Activated CD4-positive, CD25-positive, alpha-beta regulatory T cell treated with anti-CD3 and anti-CD28 coated beads, Interleukin-2, amount 50 U/mL, for 16 hours (primary cell): ENCODE measurements around the gene NHLRC2.

Experiments used
- DNase-seq: peaks from one replicate; pipeline ENCODE4 v3.0.0-alpha.2; 2020; ENCODE audit warnings: low read depth, low spot score

The NHLRC2 gene

DNA sequence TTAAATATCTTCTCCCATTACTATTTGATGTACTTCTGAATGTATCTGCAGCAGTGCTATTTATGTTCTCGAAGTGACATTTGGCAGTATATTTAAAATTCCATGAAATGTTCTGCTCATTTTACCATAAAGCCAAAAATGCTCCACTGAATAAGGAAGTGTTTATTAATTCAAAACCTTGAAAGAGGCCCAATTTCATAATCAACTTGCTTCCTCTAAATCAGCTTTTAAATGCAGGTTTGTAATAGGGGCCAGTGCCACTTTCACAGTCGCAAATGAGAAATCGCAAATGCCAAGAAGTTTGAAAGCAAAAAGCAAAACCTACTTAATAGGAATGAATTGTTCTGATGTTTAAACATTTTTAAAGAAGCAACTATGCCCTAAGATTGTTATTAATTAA lies 11.4 kb downstream of the NHLRC2 start:
- no peak for DNase-seq

DNA sequence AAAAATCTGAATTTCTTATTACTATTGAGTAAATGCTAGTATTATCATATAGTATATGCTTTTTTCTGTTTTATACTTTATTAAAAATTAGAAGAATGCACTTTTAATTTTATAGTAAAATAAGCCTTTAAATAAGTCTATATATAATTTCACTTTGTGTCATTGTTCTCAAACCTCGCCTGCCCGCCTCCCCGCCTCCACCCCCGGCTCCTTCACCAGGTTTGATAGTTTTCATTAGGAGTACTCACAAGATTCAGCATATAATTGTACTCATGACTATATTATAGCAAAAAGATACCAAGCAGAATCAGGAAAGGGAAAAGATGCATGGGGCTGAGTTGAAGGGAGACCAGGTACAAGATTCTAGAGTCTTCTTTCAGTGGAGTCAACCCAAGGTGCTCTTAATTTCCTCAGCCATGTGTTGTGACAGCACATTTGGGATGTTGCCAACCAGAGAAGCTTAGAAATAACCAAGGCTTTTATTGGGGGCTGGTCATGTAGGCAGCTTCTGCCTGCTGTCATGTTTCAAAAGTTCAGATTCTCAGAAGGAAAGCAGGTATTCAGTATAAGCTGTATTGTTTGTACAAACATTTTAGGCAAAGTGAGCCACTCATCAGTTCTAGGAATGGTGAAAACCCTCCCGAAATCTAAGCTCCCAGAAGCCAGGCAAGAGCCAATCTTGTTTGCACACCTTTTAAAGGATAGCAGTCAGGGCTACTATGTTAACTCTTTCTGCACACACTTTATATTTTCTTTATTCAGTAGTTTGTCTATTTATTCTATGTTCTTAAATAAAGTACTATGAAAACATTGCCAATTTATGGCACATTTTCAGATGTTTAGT lies 12.3 kb downstream of the NHLRC2 start:
- DNase-seq: no peak

DNA sequence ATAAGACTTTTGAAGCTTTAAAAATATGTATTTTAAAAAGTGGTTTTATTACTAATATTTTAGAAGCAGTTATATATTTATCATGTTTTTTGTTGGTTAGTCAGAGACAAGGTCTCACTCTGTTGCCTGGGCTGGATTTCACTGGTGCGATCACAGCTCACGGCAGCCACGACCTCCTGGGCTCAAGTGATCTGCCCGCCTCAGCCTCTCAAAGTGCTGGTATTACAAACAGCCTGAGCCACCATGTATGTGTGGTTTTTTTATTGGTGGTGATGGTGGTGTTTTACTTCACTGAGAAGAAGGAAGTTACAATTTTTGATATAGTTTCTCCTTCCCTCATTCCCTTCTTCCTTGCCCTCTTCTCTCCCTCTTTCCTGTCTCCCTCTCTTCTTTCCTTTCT lies 13.4 kb downstream of the NHLRC2 start:
- no peak for DNase-seq

DNA sequence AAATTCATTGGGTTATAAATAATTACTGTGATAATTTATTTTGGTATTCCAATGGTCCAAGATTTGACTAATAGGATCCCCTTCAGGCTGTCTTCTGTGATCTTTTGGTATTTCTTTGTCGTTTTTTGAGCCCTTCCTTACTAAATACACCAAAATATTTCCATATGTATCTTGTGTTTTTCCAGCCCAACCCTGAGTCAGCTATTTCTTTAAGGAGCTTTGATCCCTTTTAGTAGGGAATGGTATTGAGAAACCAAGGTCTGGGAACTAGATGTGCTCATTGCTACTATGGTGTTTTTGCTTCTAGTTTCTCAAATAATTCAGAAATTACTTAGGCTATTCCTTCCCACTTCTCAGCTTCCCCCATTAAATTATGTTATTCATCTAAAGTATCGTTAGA lies 15.3 kb downstream of the NHLRC2 start:
- DNase-seq: no peak

DNA sequence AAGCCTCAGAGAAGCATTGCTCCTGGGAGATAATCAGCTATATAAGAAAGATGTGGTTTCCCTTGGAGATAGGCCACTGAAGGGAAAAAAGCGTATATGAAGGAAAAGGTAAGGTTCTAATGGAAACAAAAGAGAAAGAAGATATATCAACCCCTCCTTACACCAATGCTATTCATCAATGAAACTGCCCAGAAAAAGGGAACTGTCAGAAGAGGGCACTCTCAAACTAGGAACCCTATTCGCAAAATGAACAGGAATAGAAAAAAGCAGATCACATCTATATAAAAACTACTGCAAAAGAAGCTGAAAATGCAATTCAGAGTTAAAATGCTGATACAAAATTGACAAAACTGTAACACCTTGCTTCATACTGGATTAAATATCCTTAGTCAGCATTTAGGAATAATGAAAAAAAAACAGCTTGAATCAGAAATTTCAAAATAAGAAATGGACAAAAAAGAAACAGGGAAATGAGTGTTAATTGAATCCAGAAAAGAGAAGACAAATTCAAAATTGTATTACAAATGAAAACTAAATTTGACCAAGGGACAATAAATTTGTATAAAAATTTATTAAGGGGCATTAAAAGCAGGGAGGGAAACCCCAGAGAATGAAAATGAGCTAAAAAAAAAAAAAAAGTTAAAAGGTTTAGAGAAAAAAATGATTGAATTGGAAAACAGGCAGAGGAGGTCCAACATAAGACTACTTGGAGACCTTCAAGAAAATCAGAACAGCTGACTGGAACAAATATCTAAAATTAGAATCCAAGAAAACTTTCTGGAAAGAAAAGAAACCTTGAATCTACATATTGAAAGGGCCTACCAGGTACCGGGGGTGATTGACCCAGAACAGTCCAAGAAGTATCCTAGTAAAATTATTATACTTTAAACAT lies 17.9 kb downstream of the NHLRC2 start:
- DNase-seq: no peak

DNA sequence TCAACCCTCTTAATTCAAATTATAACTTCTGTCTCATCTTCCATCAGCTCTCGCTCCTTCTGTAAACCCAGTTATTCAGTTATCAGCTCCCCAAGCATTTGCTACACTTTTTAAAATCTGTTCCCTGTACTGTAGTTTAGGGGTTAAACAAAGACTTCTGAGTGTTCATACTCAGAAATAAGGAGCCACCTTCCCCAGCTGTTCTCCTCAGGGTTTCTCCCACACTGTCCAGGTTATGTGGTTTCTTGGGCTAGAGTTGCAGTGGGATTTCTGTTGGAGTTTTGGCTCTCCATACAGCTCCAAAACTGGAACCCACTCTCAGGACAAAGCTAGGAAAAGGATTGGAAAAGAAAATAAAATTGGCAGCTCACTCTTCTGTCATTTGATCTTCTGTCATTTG lies 20.8 kb downstream of the NHLRC2 start:
- DNase-seq: no peak

DNA sequence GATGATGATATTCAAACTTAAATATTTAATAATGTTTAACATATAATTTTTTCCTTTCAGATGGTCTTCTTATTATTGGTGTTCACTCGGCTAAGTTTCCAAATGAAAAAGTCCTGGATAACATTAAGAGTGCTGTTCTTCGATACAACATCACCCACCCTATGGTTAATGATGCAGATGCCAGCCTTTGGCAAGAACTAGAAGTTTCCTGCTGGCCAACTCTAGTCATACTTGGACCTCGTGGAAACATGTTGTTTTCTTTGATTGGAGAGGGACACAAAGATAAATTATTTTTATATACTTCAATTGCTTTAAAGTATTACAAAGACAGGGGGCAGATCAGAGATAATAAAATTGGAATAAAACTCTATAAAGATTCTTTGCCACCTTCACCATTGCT lies 22.0 kb downstream of the NHLRC2 start:
- no peak for DNase-seq

DNA sequence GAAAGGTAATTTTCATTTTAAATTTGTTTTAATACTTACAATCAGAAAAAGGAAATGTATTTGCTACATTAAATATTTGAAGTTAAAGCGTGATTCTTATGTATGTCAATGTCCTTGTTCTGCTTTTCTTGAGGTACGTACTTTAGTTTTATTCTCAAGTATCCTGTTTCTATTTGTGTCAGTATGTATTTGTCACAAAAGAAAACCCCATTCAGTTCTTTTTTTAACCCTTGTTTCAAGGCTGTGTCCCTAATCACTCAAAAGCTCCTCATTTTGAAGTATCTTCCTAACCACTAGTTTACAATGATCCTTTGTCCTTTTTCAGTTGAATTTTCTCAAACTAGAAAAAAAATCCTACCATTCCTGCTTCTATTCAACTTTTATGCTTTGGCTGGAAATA lies 25.2 kb downstream of the NHLRC2 start:
- DNase-seq: no peak

DNA sequence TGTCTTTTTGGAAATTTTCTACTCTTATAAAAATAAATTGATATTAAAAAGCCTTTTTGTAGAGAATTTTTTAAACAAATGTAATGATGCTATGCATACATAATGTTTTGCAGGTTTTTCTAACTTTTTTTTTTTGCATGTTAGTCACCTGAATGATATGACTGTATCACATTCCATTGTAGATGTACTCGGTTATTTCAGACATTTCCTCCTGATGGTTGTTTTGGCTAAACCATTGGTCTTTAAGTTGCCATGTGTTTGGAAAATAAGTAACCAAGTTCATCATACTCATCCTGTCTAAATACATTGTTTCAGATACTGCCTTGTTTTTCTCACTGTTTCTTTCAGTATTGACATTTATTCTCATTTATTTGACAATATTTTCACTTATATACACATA lies 25.8 kb downstream of the NHLRC2 start:
- DNase-seq: no peak

DNA sequence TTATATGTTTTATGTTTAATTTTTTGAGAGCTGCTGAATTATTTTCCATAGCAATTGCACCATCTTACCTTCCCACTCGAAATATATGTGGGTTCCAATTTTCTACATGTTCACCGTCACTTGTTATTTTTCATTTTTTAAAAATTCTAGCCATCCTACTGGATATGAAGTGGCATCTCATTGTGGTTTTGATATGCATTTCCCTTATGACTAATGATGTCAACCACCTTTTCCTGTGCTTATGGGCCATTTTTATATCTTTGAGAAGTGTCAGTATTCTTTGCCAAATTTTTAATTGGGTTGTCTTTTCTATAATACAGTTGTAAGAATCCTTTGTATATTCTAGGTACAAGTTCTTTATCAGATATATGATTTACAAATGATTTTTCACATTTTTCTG lies 27.8 kb downstream of the NHLRC2 start:
- no peak for DNase-seq

DNA sequence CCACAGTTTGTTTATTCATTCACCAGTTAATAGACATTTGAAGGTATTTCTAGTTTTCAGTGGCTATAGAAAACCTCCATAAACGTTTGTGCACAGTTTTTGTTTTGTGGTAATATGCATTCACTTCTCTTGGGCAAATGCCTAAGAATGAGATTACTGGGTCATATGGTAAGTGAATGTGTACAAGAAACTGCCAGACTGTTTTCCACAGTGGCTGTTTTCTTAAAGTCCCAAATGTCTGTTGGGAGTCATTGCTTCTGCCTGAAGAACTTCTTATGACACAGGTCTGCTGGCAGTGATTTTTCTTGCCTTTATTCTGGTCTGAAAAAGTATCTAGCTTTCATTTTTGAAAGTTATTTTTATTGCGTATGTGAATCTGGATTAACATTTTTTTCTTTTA lies 35.5 kb downstream of the NHLRC2 start:
- DNase-seq: no peak

DNA sequence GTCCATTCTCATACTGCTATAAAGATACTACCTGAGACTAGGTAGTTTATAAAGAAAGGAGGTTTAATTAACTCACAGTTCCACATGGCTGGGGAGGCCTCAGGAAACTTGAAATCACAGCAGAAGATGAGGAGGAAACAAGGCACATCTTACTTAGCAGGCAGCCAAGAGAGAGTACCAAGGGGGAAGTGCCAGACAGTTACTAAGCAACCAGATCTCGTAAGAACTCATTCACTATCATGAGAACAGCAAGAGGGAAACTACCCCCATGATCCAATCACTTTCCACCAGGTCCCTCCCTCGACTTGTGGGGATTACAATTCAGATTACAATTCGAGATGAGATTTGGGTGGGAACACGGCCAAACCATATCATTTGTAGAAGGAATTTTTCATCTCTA lies 36.3 kb downstream of the NHLRC2 start:
- DNase-seq: no peak

DNA sequence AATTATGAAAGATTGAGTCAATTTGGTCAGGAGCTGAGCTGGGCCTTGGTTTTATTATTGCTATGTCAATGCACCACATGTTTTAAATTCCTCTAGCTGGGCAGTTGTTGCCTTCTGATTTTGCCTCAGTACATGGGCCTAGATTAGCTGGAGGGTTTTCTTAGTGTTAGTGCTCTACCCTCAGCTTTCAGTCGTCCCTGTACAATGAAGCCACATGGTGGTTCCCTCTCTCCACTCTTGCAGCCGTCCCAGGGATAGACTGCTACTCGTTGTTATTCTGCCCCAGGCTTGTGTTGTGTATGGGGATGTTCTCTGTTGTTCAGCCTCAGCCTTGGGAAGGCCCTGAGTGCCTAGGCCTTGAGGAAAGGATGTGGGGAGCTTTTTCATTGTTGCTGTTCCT lies 37.0 kb downstream of the NHLRC2 start:
- no peak for DNase-seq

DNA sequence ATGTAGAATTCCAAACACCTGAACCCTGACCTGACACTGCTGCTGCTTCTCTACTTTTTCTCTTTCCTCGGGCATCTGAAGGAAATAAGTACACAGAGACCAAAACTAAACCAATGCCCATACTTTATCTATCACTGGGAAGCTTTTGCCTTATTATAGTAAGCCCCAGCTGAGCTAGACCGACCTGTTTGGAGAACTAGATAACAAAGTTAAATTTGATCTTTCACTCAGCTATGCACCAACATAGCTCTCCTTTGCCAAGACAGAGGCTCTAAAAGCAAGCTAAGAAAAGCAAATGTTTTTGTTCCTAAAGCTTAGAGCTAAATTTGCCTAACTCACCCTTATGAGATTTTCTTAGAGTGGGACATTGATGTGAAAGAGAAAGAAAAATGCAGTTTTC lies 39.1 kb downstream of the NHLRC2 start:
- no peak for DNase-seq

DNA sequence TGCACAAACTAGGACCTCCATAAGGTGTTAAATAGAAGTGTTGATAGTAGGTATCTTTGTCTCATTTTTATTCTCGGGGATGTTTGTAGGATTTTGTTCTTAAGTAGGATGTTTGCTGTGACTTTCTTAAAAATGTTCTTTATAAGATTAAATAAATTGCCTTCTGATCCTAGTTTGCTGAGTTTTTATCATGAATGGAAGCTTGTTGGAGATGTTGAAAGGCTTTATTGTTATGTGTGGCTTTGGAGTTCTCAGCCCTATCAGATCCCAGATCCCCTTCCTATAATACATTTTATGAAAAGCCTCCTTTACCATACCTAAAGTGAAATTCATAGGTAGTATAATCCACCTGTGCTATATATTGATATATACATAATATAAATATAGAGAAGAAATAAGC lies 40.1 kb downstream of the NHLRC2 start:
- no peak for DNase-seq

DNA sequence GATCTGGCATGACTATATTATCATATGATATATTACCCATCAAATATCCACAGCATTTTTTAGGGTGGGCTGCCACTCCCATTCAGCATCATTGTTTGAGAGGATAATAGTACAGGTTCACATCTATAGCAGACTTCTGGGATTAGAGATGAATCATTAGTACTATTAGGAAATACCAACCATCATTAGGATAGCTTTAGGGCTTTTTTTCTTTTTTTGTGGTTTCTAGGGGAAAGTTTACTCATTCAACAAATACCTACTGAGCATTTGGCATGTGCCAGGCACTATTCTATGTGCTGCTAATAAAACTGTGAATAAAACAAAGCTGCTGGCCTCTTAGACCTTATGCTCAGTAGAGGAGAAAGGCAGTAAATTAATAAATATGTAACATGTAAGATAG lies 40.6 kb downstream of the NHLRC2 start:
- DNase-seq: no peak

DNA sequence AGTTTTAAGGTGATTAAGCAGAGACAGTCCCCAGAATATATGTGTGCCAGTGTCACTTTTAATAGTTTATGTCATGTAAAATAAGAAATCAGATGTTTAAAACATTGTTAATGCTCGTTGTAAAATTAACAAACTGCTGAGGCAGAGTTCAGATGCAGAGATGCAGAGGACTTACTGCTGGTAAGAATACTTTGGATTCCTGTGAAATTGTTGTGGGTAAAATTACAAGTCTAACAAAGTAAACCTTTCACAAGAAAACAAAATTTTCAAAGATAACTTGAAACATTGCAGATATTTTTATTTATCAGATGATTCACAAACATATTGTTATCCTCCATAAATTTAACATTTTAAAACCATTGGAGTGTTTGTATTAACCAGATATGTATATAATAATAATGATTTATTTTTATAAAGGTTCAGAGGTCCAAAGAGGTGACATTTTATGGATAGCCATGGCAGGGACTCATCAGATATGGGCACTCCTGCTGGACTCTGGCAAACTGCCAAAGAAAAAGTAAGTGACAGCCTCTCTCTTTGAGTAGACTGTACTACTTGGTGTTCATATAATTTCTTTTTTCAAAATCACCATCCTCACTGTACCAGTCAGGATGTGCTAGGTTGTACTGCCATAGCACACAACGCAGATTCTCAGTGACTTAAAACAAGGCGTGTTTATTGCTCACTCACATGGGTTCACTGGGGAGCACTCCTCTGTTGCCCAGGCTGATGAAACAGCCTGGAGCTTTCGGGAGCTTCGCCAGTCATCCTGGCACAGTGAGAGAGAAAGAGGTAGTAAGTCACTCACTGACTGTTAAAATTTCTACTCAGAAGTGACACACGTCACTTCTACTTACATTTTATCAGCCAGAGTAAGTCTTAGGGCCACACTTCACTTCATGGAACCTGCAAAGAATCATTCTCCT lies 43.5 kb downstream of the NHLRC2 start:
- no peak for DNase-seq

DNA sequence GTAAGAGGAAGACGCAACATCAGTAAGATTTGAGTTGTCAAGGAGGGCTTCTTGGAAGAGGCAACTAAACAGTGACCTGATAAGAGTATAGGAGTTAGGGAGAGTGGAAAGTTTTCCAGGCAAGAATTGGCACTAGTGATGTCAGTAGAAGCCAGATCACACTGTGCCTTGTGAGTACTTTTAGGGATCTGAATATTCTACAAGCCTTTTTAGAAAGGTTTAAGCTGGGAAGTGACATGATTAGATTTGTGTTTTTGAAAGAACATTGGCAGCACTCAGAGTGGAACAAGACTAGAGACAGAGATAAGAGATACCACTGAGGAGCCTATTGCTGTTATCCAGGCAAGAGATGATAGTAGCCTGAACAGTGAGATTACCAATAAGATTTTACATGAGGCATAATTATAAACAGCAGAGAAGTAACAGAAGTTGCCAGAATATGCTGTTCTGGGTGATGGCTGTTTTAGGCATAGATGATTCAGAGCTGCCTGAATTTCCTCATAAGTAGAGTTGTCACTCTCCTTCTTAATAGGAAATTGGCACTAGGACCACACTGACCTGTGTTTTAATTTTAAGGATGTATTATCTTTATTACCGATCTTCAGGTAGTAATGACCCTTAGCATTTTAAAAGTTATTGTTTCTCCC lies 45.6 kb downstream of the NHLRC2 start:
- DNase-seq: no peak

DNA sequence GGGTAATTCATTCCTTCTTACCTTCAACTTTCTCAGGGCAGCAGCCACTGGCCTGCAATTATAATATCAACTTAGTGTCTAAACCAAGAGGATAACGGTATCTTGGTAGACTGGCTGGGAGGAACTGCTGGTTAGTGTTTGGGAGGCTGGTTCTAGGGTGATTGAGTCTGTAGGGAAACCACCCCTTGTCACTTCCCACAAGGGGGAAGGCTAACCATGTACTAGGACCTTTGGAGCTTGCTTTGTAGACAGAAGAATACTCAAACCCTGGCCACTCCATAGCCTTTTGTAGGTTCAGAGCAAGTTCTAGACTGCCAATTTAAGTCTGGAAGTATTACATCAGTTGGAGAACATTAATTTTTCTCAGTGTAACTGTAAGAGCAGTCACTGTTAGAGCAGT lies 51.3 kb downstream of the NHLRC2 start:
- no peak for DNase-seq

DNA sequence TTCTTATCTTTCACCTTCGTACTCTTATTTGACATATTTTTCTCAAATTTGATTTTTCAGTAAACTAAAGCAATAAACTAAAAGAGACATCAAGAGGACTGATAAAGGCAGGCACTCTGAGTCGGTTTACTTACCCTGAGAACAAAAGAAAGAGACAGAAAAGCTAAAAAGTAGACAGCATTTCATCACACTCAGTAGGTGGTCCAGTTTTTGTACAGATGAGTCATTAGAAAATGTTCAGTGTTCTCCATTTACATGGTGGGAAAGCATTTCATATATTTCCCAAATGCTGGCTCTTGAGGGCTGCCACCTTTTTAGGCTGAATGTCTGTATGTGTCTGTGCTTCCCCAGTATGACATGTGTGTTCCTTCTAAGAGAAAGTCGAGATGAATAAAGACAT lies 52.7 kb downstream of the NHLRC2 start:
- no peak for DNase-seq

DNA sequence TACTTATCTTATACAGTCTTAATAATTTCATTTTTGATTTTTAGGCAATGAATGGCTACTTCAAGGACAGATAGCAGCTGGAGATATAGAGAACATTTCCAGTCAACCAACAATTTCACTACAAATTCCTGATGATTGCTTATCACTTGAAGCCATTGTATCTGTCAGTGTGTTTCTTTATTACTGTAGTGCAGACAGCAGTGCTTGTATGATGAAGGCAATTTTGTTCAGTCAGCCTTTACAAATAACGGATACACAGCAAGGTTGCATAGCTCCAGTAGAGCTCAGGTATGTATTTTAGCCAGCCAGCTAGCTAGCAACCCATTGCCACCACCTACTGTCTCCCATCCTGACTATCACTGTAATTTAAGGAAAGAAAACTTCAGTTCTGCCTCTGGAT lies 53.8 kb downstream of the NHLRC2 start:
- DNase-seq: no peak
